ENCODE measurements around the gene NAA80.
"Not testable (repeated sequence)": the region's sequence is repeated elsewhere in the genome, so short reads cannot be mapped to it uniquely, and the experiment has no call there.

NAA80 gene

DNA sequence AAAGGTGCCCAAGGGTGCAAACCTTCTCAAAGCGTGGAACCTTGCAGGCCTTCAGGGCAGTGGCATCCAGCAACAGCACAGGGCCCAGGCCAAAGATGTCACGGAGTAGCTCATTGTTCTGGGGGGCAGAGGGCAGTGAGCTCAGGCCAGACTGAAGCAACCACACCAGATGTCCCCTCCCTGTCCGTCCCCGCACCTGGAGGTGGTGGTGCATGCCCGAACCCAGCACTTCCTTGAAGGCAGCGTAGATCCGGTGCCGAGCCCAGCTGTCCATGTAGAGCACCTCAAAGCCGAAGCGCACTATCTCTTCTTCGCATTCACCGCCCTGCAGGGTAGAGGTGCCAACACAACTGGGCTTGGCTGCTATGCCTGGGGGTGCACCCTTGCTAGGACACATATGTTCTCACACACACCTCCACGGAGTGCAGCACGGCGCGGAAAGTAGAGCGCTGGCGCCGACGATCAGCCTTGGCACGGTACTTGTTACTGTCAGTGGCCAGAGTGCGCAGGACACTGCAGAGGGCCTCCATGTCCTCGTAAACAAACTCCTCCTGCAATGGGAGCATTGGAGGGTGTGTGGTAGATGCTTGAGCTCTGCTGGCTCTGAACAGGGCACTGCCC lies 10.7 kb downstream of the NAA80 start:
- DNase-seq = no peak

GRCh38 chr3:50287262-50287661 lies 11.9 kb downstream of the NAA80 start:
- DNase-seq = no peak

DNA sequence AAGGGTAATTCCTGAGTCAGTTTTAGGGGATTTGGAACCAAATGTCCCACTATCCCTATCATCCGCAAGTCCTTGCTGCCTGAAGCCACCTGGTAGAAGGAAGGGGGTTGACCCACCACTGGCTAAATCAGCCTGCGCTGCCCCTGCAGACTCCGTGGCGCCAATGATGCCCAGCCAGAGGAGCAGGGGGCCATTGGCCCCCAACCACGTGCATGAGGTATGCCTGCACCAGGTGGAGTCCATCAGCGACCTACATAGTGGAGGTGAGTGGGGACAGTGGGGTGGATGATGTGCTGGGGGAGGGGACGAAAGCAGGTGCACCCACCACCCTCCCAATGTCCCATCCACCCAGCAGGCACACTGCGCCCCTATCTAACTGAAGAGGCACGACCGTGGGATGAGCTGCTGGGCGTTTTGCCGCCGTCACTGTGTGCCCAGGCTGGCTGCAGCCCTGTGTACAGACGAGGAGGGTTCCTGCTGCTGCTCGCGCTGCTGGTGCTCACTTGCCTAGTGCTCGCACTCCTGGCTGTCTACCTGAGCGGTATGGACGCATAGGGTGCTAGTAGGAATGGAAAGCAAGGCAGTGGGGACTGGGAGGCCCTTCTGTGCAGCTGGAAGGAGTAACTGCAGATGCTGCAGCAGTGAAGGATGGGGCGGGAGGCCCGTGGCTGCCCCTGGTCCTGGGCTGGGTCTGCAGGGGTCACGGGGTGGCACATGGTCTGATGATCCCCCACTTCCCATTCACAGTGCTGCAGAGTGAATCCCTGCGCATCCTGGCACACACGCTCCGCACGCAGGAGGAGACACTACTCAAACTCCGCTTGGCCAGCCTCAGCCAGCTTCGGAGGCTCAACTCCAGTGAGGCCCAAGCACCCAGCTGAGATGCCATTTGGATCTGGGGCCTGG lies 12.6 kb downstream of the NAA80 start:
- DNase-seq = no peak

DNA sequence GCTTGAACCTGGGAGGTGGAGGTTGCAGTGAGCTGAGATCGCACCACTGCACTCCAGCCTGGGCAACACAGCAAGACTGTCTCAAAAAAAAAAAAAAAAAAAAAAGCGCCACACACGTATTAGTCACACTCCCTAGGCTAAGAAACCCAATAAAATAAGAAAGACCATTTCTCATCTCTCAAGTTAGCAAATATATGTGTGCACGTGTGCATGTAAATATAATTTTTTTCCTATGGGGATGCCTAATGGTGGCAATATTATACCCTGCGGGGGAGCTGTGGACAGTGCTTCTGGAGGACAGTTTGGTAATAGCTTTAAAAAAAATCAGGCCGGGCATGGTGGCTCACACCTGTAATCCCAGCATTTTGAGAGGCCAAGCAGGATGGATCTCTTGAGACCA lies 15.1 kb downstream of the NAA80 start:
- DNase-seq = not testable (repeated sequence)

GRCh38 chr3:50279255-50280016 lies 19.8 kb downstream of the NAA80 start:
- no peak for DNase-seq

DNA sequence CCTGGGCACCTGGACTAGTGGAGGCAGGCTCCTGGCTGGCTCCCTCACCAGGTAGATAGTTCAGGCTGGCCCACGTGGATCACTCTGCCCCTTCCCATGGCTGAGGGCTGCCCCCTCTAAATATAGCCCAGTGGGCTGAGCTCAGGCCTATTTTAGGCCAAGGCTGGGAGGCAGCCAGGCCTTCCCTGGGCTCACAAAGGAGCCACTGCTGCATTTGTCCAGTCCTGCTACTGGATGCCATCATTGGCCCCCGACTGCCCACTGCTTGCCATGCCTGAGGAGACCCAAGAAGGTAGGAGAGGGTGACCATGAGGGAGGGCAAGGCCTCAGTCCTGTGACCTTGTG lies 20.4 kb downstream of the NAA80 start, which contains the start of gene LSMEM2:
Gene LSMEM2, plus strand, starts transcription at position 208 of the 345 bp plus-strand sequence. Its CDS starts 27 bp downstream, at position 235.
- DNase-seq = no peak

DNA sequence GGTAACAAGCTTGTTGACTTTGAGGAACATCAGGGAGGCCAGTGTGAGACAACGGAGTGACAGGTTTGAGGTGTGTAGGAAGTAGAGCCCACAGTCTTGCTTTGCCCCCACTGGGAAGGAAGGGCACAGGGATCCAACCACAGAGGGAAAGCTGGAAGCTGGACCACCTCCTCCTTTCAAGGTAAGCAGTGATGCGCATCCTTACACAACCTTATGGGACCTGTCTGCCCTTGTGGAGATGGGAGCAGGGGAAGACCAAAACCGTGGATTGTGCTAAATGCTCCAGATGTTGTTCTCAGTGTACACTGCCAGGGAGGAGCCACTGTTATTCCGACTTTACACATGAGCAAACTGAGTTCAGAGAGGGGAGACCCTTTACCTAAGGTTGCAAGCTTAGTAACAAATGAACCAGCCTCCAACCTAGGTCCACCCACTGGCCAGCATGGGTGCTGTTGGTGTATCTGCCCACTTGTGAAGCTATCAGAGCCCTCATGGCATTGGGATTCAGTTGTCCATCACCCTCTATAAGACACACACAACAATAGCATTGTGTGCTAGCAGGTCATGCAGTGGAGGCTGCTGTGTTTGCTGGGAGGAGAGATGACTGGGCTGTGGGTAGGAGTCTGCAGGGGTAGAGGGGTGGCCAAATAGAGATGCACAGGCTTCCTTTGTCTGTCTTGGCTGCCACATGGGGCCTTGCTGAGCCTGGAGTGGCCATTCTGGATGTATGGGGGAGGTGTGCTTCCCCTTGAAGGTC lies 20.9 kb downstream of the NAA80 start:
- DNase-seq = no peak

- no peak for DNase-seq
Measured at GRCh38 chr3:50276762-50277101, 22.5 kb downstream of the NAA80 start.

- no peak for DNase-seq
Measured at GRCh38 chr3:50275996-50276761, 23.0 kb downstream of the NAA80 start.

DNA sequence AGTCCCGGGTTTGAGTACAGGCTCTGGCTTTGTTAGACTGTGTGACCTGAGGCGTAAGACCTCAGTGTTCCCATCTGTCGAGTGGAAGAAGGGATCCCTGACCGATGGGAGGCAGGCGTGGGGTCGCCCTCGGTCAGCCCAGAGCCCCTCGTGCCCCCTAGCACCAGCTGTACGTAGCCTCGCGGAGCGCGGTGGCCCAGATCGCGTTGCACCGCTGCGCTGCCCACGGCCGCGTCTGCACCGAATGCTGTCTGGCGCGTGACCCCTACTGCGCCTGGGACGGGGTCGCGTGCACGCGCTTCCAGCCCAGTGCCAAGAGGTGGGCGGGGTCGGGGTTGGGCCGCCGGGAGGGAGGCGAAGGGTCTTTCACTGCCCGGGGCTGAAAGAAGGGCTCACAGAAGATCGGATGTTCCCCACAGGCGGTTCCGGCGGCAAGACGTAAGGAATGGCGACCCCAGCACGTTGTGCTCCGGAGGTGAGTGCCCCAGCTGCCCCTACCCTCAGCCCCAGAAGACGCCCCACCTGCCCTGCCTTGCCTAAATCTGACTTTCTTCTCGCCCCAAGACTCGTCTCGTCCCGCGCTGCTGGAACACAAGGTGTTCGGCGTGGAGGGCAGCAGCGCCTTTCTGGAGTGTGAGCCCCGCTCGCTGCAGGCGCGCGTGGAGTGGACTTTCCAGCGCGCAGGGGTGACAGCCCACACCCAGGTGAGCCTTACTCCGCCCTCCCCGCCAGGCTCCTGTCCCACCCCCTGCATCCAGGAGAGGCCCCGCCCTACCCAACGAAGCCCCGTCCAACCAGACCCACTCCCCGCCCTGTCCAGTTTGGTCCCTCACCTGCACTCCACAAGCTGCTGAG lies 23.8 kb downstream of the NAA80 start:
- DNase-seq = no peak

- peak; percentile 41 to 57 (median 48) for DNase-seq
Measured at GRCh38 chr3:50274371-50275104, 24.7 kb downstream of the NAA80 start.

DNA sequence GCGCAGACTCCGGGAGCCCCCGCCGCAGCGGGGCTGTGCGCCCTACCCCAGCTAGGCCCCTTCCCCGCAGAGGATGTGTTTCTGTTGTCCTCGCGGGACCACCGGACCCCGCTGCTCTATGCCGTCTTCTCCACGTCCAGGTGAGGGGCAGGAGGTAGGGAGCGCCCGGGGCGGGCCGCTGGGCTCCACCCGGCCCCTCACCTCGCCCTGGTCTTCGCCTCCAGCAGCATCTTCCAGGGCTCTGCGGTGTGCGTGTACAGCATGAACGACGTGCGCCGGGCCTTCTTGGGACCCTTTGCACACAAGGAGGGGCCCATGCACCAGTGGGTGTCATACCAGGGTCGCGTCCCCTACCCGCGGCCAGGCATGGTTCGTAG lies 25.5 kb downstream of the NAA80 start:
- DNase-seq = no peak

DNA sequence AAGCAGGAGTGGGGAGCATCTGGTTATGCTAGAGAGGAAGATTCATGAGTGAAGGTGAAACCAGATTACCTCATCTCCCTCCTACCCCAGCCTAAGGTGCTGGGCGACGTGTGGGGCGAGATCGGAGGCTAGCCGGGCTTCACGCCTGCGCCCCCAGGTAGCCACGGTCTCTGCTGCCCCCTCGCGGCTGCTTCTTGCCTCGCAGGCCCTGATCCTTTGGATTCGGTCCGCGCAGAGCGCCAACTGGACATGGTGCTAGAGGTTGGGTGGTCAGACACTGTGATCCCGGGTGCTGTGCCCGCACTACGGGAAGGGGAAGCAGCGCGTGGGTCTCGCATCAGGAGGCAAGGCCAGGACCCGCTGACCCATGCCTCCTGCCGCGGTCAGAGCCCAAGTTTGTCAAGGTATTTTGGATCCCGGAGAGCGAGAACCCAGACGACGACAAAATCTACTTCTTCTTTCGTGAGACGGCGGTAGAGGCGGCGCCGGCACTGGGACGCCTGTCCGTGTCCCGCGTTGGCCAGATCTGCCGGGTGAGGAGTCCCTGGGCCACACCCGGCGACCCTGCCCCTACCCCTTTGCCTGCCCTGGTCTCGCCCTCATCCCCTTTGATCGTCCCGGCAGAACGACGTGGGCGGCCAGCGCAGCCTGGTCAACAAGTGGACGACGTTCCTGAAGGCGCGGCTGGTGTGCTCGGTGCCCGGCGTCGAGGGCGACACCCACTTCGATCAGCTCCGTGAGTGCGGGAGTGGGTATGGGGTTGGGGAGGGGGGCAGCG lies 26.1 kb downstream of the NAA80 start:
- peak; percentile 71 to 93 (median 82) for DNase-seq

DNA sequence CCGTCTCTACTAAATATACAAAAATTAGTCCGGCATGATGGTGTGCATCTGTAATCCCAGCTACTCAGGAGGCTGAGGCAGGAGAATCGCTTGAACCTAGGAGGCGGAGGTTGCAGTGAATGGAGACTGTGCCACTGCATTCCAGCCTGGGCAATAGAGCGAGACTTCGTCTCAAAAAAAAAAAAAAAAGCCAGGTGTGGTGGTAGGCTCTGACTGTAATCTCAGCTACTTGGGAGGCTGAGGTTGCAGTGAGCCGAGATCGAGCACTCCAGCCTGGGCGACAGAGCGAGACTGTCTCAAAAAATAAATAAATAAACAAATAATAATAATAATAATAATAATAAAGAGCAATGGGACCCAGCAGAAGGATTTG lies 26.7 kb downstream of the NAA80 start:
- DNase-seq = not testable (repeated sequence)

- DNase-seq = no peak
Measured at GRCh38 chr3:50271314-50271936, 27.8 kb downstream of the NAA80 start.

- no peak for DNase-seq
Measured at GRCh38 chr3:50270422-50271224, 28.6 kb downstream of the NAA80 start.

DNA sequence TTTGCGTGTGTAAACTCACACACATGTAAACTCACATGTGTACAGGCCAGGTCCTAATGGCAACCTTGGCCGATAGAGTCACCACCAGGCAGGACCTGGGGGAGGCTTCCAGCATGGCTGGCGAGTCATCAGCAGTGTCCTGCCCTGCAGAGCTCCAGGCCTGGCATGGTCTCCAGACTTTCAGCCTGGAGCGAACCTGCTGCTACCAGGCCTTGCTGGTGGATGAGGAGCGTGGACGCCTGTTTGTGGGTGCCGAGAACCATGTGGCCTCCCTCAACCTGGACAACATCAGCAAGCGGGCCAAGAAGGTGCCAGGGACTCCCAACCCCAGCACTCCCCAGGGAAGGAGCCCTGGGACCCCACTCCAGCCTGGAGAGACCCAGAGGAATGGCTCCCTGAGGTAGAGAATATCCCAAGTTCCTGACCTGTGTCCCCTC lies 29.2 kb downstream of the NAA80 start:
- no peak for DNase-seq

- no peak for DNase-seq
Measured at GRCh38 chr3:50269460-50269859, 29.7 kb downstream of the NAA80 start.
